WERI-Rb-1 (cell line): ENCODE measurements around the gene SEZ6.

Experiments
- DNase-seq: peaks from one replicate; pipeline ENCODE4 v3.0.0-alpha.2; 2020
- H3K27ac ChIP-seq: fragments of 250-450 bp; sonication (Bioruptor Pico); 2 replicates; pipeline ENCODE4 v1.5.1; 2020; ENCODE audit warnings: mild to moderate bottlenecking, moderate library complexity
- H3K27me3 ChIP-seq: fragments of 250-450 bp; sonication (Bioruptor Pico); 2 replicates; pipeline ENCODE4 v1.5.1; 2021; ENCODE audit warnings: mild to moderate bottlenecking, low read depth, moderate library complexity; ENCODE audit not compliant: insufficient read depth, severe bottlenecking
- H3K36me3 ChIP-seq: fragments of 250-450 bp; sonication (Bioruptor Pico); 2 replicates; pipeline ENCODE4 v1.5.1; 2020; ENCODE audit warnings: mild to moderate bottlenecking, moderate library complexity
- H3K4me3 ChIP-seq: 2 replicates; pipeline ENCODE4 v1.5.1; 2011; ENCODE audit warnings: low read depth, mild to moderate bottlenecking, control low read depth, low read length
- H3K9me3 ChIP-seq: fragments of 250-450 bp; sonication (Bioruptor Pico); 2 replicates; pipeline ENCODE4 v1.5.1; 2021; ENCODE audit warnings: mild to moderate bottlenecking, moderate library complexity; ENCODE audit not compliant: severe bottlenecking
- CTCF ChIP-seq: IDR thresholded peaks from 2 replicates; pipeline ENCODE4 v1.5.1; 2011; ENCODE audit warnings: low read depth, mild to moderate bottlenecking, control low read depth, inconsistent platforms, low read length

Gene SEZ6

GRCh38 chr17:28949185-28950016 is 56.4 kb downstream of the SEZ6 start:
- H3K4me3 ChIP-seq, result peak overlapping the region; percentile 91
- TF ChIP-seq CTCF, result no peak
- peaks cover 46% of the 10 kb centered on the region for H3K36me3 ChIP-seq
- no peaks in the 10 kb centered on the region for H3K9me3 ChIP-seq
- H3K27me3 ChIP-seq, result no peaks in the 10 kb centered on the region
- peak; percentile 56 for DNase-seq
- H3K27ac ChIP-seq, result peak overlapping the region; percentile 77

- DNase-seq, result peak; percentile 54
- Histone ChIP-seq H3K9me3 (no peaks in the 10 kb centered on the region), H3K27ac (peak overlapping the region; percentile 77), H3K27me3 (no peaks in the 10 kb centered on the region), H3K36me3 (peaks cover 51% of the 10 kb centered on the region), H3K4me3 (peak overlapping the region; percentile 91)
- TF ChIP-seq CTCF, result no peak
Measured at GRCh38 chr17:28948873-28949184, 57.0 kb downstream of the SEZ6 start.

GRCh38 chr17:28948342-28948741 is 57.5 kb downstream of the SEZ6 start:
- no peak for DNase-seq
- no peaks in the 10 kb centered on the region for H3K9me3 ChIP-seq
- H3K36me3 ChIP-seq, result peaks cover 56% of the 10 kb centered on the region
- peak overlapping the region; percentile 77 for H3K27ac ChIP-seq
- H3K4me3 ChIP-seq, result peak overlapping the region; percentile 91
- no peak for TF ChIP-seq CTCF
- H3K27me3 ChIP-seq, result no peaks in the 10 kb centered on the region

DNA sequence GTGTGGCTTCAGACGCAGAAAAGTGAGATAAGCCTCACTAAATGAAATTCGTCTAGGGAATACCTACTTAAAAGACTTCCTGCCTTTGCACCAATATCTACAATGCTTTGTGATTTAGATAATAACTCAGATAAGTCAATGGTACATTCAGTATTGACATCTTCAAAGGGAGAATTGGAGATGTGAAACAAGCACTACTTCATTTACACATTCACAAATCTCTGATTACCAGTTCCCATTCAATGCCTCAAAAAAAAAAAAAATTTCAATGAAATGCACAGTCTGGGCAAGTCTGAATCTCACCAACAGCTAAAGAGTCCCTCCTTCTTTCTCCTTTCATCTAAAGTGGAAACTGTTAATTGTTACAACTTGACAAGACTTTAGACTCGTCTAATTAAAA is 58.2 kb downstream of the SEZ6 start:
- no peaks in the 10 kb centered on the region for H3K27me3 ChIP-seq
- no peak for DNase-seq
- no peak for TF ChIP-seq CTCF
- no peak overlapping the region for H3K4me3 ChIP-seq
- 0 out of 2 replicates have a peak overlapping the region, but pooled peaks have one; percentile 77 for H3K27ac ChIP-seq
- peaks cover 59% of the 10 kb centered on the region for H3K36me3 ChIP-seq
- no peaks in the 10 kb centered on the region for H3K9me3 ChIP-seq

GRCh38 chr17:28946239-28946638 is 59.6 kb downstream of the SEZ6 start:
- TF ChIP-seq CTCF, result no peak
- Histone ChIP-seq H3K36me3 (peaks cover 70% of the 10 kb centered on the region), H3K27ac (no peak overlapping the region), H3K27me3 (no peaks in the 10 kb centered on the region), H3K9me3 (no peaks in the 10 kb centered on the region), H3K4me3 (no peak overlapping the region)
- DNase-seq, result no peak
